Measurements from ENCODE around the gene CTDSPL. TPM values are rescaled to one million over a fixed set of nuclear protein-coding genes. Genes with fewer than 3 reads are reported as not detected.

Gene CTDSPL
- total RNA-seq, 1 experiment from 2014 or later, result 81.9 TPM

GRCh38 chr3:37847689-37848088 lies 14.0 kb upstream of the CTDSPL start:
- no peak overlapping the region for H3K4me3 Mint-ChIP-seq (ENCODE audit: low read depth, unreplicated experiment)
- no peaks in the 10 kb centered on the region for H3K27me3 Mint-ChIP-seq (ENCODE audit: unreplicated experiment)
- CTCF ChIA-PET, result no interaction called here
- no TSS peak for BruUV-seq (replicated peaks)
- no peaks in the 10 kb centered on the region for H3K9me3 Mint-ChIP-seq (ENCODE audit: low read depth, unreplicated experiment)
- no peaks in the 10 kb centered on the region for H3K36me3 Mint-ChIP-seq (ENCODE audit: insufficient read depth, unreplicated experiment)
- intact Hi-C loops (cut with micrococcal nuclease; ENCODE audit: unreplicated experiment), result no loop called here
- H3K4me1 Mint-ChIP-seq (ENCODE audit: low read depth, unreplicated experiment), result no peaks in the 10 kb centered on the region
- TF ChIP-seq CTCF (IDR thresholded peaks at IDR 0.05; ENCODE audit: unreplicated experiment), result no peak
- DNase-seq, result no peak
- H3K27ac Mint-ChIP-seq (ENCODE audit: unreplicated experiment), result no peak overlapping the region

GRCh38 chr3:37849146-37849923 lies 12.3 kb upstream of the CTDSPL start:
- H3K27ac Mint-ChIP-seq (ENCODE audit: unreplicated experiment), result no peak overlapping the region
- no TSS peak for BruUV-seq (replicated peaks)
- intact Hi-C loops (cut with micrococcal nuclease; ENCODE audit: unreplicated experiment), result no loop called here
- no peaks in the 10 kb centered on the region for H3K36me3 Mint-ChIP-seq (ENCODE audit: insufficient read depth, unreplicated experiment)
- CTCF ChIA-PET, result no interaction called here
- no peak overlapping the region for H3K4me3 Mint-ChIP-seq (ENCODE audit: low read depth, unreplicated experiment)
- no peak for DNase-seq
- no peak for TF ChIP-seq CTCF (IDR thresholded peaks at IDR 0.05; ENCODE audit: unreplicated experiment)
- H3K9me3 Mint-ChIP-seq (ENCODE audit: low read depth, unreplicated experiment), result no peaks in the 10 kb centered on the region
- no peaks in the 10 kb centered on the region for H3K4me1 Mint-ChIP-seq (ENCODE audit: low read depth, unreplicated experiment)
- H3K27me3 Mint-ChIP-seq (ENCODE audit: unreplicated experiment), result no peaks in the 10 kb centered on the region

- TF ChIP-seq CTCF (IDR thresholded peaks at IDR 0.05; ENCODE audit: unreplicated experiment), result no peak
- intact Hi-C loops (cut with micrococcal nuclease; ENCODE audit: unreplicated experiment), result no loop called here
- Mint-ChIP-seq H3K27ac (ENCODE audit: unreplicated experiment) (no peak overlapping the region), H3K27me3 (ENCODE audit: unreplicated experiment) (no peaks in the 10 kb centered on the region), H3K36me3 (ENCODE audit: insufficient read depth, unreplicated experiment) (no peaks in the 10 kb centered on the region), H3K4me1 (ENCODE audit: low read depth, unreplicated experiment) (peaks cover 19% of the 10 kb centered on the region), H3K9me3 (ENCODE audit: low read depth, unreplicated experiment) (no peaks in the 10 kb centered on the region), H3K4me3 (ENCODE audit: low read depth, unreplicated experiment) (no peak overlapping the region)
- BruUV-seq (replicated peaks), result no TSS peak
- CTCF ChIA-PET, result interaction anchor here (0.8 kb wide), 1 partner anchor 112 kb away, joined by 3 read pairs; no protein-coding TSS in a partner anchor
- no peak for DNase-seq
Observed at GRCh38 chr3:37852097-37852496, 9.6 kb upstream of the CTDSPL start.

- Mint-ChIP-seq H3K27ac (ENCODE audit: unreplicated experiment) (no peak overlapping the region), H3K9me3 (ENCODE audit: low read depth, unreplicated experiment) (no peaks in the 10 kb centered on the region), H3K4me1 (ENCODE audit: low read depth, unreplicated experiment) (peaks cover 25% of the 10 kb centered on the region), H3K4me3 (ENCODE audit: low read depth, unreplicated experiment) (no peak overlapping the region), H3K36me3 (ENCODE audit: insufficient read depth, unreplicated experiment) (no peaks in the 10 kb centered on the region), H3K27me3 (ENCODE audit: unreplicated experiment) (no peaks in the 10 kb centered on the region)
- CTCF ChIA-PET, result no interaction called here
- BruUV-seq (replicated peaks), result no TSS peak
- intact Hi-C loops (cut with micrococcal nuclease; ENCODE audit: unreplicated experiment), result no loop called here
- DNase-seq, result no peak
- no peak for TF ChIP-seq CTCF (IDR thresholded peaks at IDR 0.05; ENCODE audit: unreplicated experiment)
Observed at GRCh38 chr3:37852771-37853170, 8.9 kb upstream of the CTDSPL start.
